Measurements from ENCODE around the gene FKBP2. TPM values are rescaled to one million over a fixed set of nuclear protein-coding genes. Genes with fewer than 3 reads are reported as not detected.

Gene FKBP2
- total and polyA plus RNA-seq, 2 of the 13 experiments (the other 11 are each of a cell fraction or from before 2014, with no cell fraction given) = 30.1 to 53.3 TPM

- TF ChIP-seq MAZ (IDR thresholded peaks at IDR 0.05; ENCODE audit: borderline replicate concordance, low read depth, low read length) (no peak; the same call in 1 of the 2 replicates), MAZ (CRISPR knock-in tag; IDR thresholded peaks at IDR 0.05; ENCODE audit: low read depth) (no peak), CENPBD1 (CRISPR knock-in tag; IDR thresholded peaks at IDR 0.05; ENCODE audit: borderline replicate concordance, low read depth) (no peak), GPBP1L1 (CRISPR knock-in tag; IDR thresholded peaks at IDR 0.05) (no peak), SPEN (CRISPR knock-in tag; IDR thresholded peaks at IDR 0.05; ENCODE audit: low read depth) (no peak), ZMYM2 (CRISPR knock-in tag; IDR thresholded peaks at IDR 0.05) (0 out of 2 replicates have a peak, but pooled peaks have one; percentile 31), ZNF646 (CRISPR knock-in tag; IDR thresholded peaks at IDR 0.05) (no peak), ELK4 (CRISPR knock-in tag; IDR thresholded peaks at IDR 0.05; ENCODE audit: borderline replicate concordance) (no peak), ZNF652 (CRISPR knock-in tag; IDR thresholded peaks at IDR 0.05; ENCODE audit: borderline replicate concordance, low read depth) (no peak), DMTF1 (CRISPR knock-in tag; IDR thresholded peaks at IDR 0.05) (no peak), ZNF790 (CRISPR knock-in tag; IDR thresholded peaks at IDR 0.05; ENCODE audit: borderline replicate concordance) (no peak), ZNF784 (CRISPR knock-in tag; IDR thresholded peaks at IDR 0.05; ENCODE audit: borderline replicate concordance) (no peak), KMT2B (CRISPR knock-in tag; IDR thresholded peaks at IDR 0.05) (no peak), DDIT3 (CRISPR knock-in tag; IDR thresholded peaks at IDR 0.05) (no peak), AGO2 (optimal IDR thresholded peaks at IDR 0.05; ENCODE audit: low read depth, low read length) (peak; percentile 17), ZNF274 (CRISPR knock-in tag; IDR thresholded peaks at IDR 0.05) (0 out of 2 replicates have a peak, but pooled peaks have one; percentile 26)
These were observed 3.4 kb upstream of the FKBP2 start (continued) for GRCh38 chr11:64237484-64237951.

Data from HepG2 (cell line).